Astrocyte (in vitro differentiated cells and primary cell): Measurements from ENCODE around the gene CRYBB2. TPM values are rescaled to one million over a fixed set of nuclear protein-coding genes. Genes with fewer than 3 reads are reported as not detected.
"Not testable (repeated sequence)": the region's sequence is repeated elsewhere in the genome, so short reads cannot be mapped to it uniquely, and the experiment has no call there.

Experiments used
- DNase-seq: peaks from one replicate; pipeline ENCODE4 v3.0.0-alpha.2; 2010; ENCODE audit warnings: low read depth
- FAIRE-seq: peaks from 2 replicates; lab custom pipeline; 2011; peaks lifted over from hg19 to GRCh38; lab: Jason Lieb, UNC
- H2AFZ ChIP-seq: 2 replicates; pipeline ENCODE4 v1.6.0; 2012; ENCODE audit warnings: low read depth, low read length, inconsistent platforms
- H3K27ac ChIP-seq: 2 replicates; pipeline ENCODE4 v1.5.1; 2011; ENCODE audit warnings: low read depth, low read length, inconsistent platforms
- H3K27me3 ChIP-seq: 2 replicates; pipeline ENCODE4 v1.6.0; 2011; ENCODE audit warnings: low read length, inconsistent platforms; ENCODE audit not compliant: insufficient read depth
- H3K36me3 ChIP-seq: 2 replicates; pipeline ENCODE4 v1.5.1; 2011; ENCODE audit warnings: low read length, inconsistent platforms; ENCODE audit not compliant: insufficient read depth
- H3K4me1 ChIP-seq: 2 replicates; pipeline ENCODE4 v1.5.1; 2011; ENCODE audit warnings: low read length, inconsistent platforms; ENCODE audit not compliant: insufficient read depth
- H3K4me2 ChIP-seq: 2 replicates; pipeline ENCODE4 v1.6.0; 2012; ENCODE audit warnings: low read length, inconsistent platforms
- H3K4me3 ChIP-seq: 2 replicates; pipeline ENCODE4 v1.5.1; 2011; ENCODE audit warnings: low read depth, mild to moderate bottlenecking, low read length, inconsistent platforms; ENCODE audit not compliant: insufficient read depth
- H3K79me2 ChIP-seq: 2 replicates; pipeline ENCODE4 v1.6.0; 2012; ENCODE audit warnings: mild to moderate bottlenecking, low read length, inconsistent platforms; ENCODE audit not compliant: insufficient read depth
- H3K9ac ChIP-seq: 2 replicates; pipeline ENCODE4 v1.6.0; 2012; ENCODE audit warnings: mild to moderate bottlenecking, low read length, inconsistent platforms
- H3K9me3 ChIP-seq: 2 replicates; pipeline ENCODE4 v1.5.1; 2012; ENCODE audit warnings: low read depth, mild to moderate bottlenecking, low read length, inconsistent platforms; ENCODE audit not compliant: insufficient read depth
- H4K20me1 ChIP-seq: 2 replicates; pipeline ENCODE4 v1.6.0; 2012; ENCODE audit warnings: low read length, inconsistent platforms; ENCODE audit not compliant: insufficient read depth
- H3K27ac Mint-ChIP-seq: one replicate; pipeline ENCODE4 v1.8.0; 2021; ENCODE audit warnings: mild to moderate bottlenecking, mixed read lengths; ENCODE audit not compliant: unreplicated experiment
- H3K27me3 Mint-ChIP-seq: one replicate; pipeline ENCODE4 v1.8.0; 2021; ENCODE audit warnings: low read depth, mixed read lengths; ENCODE audit not compliant: unreplicated experiment
- H3K36me3 Mint-ChIP-seq: one replicate; pipeline ENCODE4 v1.8.0; 2021; ENCODE audit warnings: low read depth, mixed read lengths; ENCODE audit not compliant: unreplicated experiment
- H3K4me1 Mint-ChIP-seq: one replicate; pipeline ENCODE4 v1.8.0; 2021; ENCODE audit warnings: low read depth, mixed read lengths; ENCODE audit not compliant: unreplicated experiment
- H3K4me3 Mint-ChIP-seq: one replicate; pipeline ENCODE4 v1.8.0; 2021; ENCODE audit warnings: mild to moderate bottlenecking, moderate library complexity, mixed read lengths; ENCODE audit not compliant: unreplicated experiment
- H3K9me3 Mint-ChIP-seq: one replicate; pipeline ENCODE4 v1.8.0; 2021; ENCODE audit warnings: mild to moderate bottlenecking, mixed read lengths; ENCODE audit not compliant: unreplicated experiment
- total RNA-seq: library from RNA; stranded (reverse); gene quantifications from 2 replicates; pipeline ENCODE4 v1.2.1, GENCODE V29; 2021

CRYBB2 gene
- total RNA-seq, 1 donor from 2014 or later, result not detected

DNA sequence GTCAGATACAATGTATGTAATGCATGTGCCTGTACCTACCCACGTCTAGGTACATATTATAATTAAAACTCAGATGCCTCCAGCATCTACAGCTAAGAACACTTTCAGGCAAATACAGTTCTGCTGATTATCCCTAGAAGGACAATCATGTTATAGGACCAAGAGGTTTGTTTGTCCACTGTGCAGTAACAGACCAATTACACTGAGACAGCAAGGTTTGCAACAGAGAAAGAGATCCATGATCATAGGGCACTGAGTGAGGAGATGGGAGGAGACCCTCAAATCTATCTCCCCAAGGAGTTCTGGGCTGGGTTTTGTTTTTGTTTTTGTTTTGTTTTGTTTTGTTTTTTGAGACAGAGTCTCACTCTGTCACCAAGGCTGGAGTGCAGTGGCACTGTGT lies 49.5 kb downstream of the CRYBB2 start:
- H3K27me3 ChIP-seq, FAIRE-seq, H3K27ac ChIP-seq, H3K36me3 ChIP-seq, H3K4me1 Mint-ChIP-seq, DNase-seq, H4K20me1 ChIP-seq, H3K36me3 Mint-ChIP-seq, H3K4me1 ChIP-seq, H3K79me2 ChIP-seq, H3K4me3 ChIP-seq, H3K4me3 Mint-ChIP-seq, H3K4me2 ChIP-seq, H2AFZ ChIP-seq, H3K27ac Mint-ChIP-seq, H3K9me3 ChIP-seq, H3K9ac ChIP-seq: not testable (repeated sequence)
- peaks cover 26% of the 10 kb centered on the region for H3K9me3 Mint-ChIP-seq
- H3K27me3 Mint-ChIP-seq, result peaks cover 30% of the 10 kb centered on the region

DNA sequence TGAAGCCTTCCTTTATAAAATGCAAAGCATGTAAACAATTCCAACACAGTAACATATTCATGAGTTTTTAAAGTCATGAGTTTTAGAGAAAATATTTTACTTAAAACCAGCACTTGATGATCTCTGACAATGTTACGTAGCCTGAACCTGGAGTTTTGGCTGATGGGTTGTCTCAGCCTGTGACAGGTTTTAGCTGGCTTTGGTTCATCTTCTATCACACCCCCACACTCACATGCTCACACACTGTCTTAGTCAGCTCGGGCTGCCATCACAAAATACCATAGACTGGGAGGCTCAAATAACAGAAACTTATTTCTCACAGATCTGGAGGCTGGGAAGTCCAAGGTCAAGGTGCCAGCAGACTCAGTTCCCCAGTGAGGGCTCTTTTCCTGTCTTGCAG lies 50.6 kb downstream of the CRYBB2 start:
- not testable (repeated sequence) for DNase-seq, H3K9me3 ChIP-seq, H3K27ac Mint-ChIP-seq, H3K36me3 ChIP-seq, H3K27me3 ChIP-seq, H3K4me1 Mint-ChIP-seq, H3K79me2 ChIP-seq, H3K4me3 ChIP-seq, H4K20me1 ChIP-seq, H3K36me3 Mint-ChIP-seq, H3K27ac ChIP-seq, H3K4me1 ChIP-seq, H3K4me2 ChIP-seq, H3K4me3 Mint-ChIP-seq, H2AFZ ChIP-seq, FAIRE-seq, H3K9ac ChIP-seq
- Mint-ChIP-seq H3K9me3 (peaks cover 18% of the 10 kb centered on the region), H3K27me3 (peaks cover 29% of the 10 kb centered on the region)

DNA sequence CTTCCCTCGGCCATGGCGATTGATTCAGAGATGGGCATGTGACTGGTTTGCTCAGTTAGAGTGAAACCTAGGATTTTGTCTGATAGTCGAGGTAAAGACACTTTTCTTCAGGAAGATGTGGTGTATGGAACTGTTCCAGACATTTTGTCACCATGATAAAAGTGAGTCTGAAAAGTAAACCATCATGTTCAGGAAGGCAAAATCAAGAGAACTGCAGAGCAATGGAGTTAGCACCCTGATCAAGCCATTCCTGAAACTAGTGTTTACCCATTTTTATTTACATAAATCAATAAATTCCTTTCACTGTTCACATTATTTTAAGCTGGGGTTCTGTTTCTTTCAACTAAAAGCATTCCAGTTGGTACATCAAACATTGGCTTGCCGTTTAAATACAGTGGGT lies 53.8 kb downstream of the CRYBB2 start:
- H3K4me1 Mint-ChIP-seq, DNase-seq, H3K27ac Mint-ChIP-seq, H3K79me2 ChIP-seq, H3K4me1 ChIP-seq, H3K4me3 Mint-ChIP-seq, H3K36me3 Mint-ChIP-seq, H4K20me1 ChIP-seq, H3K27me3 ChIP-seq, FAIRE-seq, H3K9me3 ChIP-seq, H3K9ac ChIP-seq, H3K4me2 ChIP-seq, H3K27ac ChIP-seq, H3K36me3 ChIP-seq, H3K4me3 ChIP-seq, H2AFZ ChIP-seq: not testable (repeated sequence)
- Mint-ChIP-seq H3K27me3 (peaks cover 28% of the 10 kb centered on the region), H3K9me3 (peaks cover 16% of the 10 kb centered on the region)

DNA sequence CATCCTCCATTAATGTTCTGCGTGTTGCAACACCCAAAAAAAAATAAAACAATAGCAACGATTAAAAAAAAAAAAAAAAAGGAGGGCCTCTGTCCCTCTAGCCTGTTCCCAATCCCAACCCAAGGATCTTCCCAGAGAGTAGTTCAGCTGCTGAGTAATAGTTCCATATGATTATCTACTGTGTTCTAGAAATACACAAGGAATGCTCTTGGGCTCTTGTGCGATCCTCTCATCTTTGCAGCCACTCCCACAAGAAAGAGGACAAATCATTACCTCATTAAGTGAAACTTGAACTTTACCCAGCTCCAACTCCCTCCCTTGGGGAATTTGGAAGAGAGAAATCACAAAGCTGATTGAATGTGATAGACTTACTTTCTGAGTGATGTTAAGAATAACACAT lies 54.5 kb downstream of the CRYBB2 start:
- not testable (repeated sequence) for H4K20me1 ChIP-seq, H3K4me3 Mint-ChIP-seq, H2AFZ ChIP-seq, H3K4me3 ChIP-seq, H3K9ac ChIP-seq, DNase-seq, H3K36me3 Mint-ChIP-seq, H3K4me2 ChIP-seq, H3K4me1 ChIP-seq, H3K27ac Mint-ChIP-seq, H3K36me3 ChIP-seq, H3K9me3 ChIP-seq, H3K4me1 Mint-ChIP-seq, FAIRE-seq, H3K27me3 ChIP-seq, H3K27ac ChIP-seq, H3K79me2 ChIP-seq
- Mint-ChIP-seq H3K27me3 (peaks cover 26% of the 10 kb centered on the region), H3K9me3 (peaks cover 10% of the 10 kb centered on the region)

DNA sequence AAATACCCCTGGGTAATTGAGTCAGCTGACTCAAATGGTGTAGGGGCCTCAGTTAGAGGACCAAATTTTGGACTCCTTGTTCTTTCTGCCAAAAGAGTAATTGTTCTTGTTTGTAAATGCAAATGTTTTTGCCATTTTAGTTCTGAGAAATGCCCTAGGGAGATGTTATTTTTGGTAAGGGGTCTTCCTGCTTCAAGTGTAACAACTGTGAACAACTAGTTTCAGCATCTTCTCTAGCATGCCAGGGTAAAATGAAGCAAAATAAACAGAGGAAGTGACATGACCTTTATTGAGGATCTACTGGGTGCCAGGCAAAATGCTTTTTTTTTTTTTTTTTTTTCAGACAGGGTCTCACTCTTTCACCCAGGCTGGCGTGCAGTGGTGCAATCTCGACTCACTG lies 60.7 kb downstream of the CRYBB2 start:
- H3K4me2 ChIP-seq, H3K9me3 Mint-ChIP-seq, H3K36me3 Mint-ChIP-seq, H3K9ac ChIP-seq, H4K20me1 ChIP-seq, H3K4me1 Mint-ChIP-seq, DNase-seq, H3K9me3 ChIP-seq, H3K4me1 ChIP-seq, FAIRE-seq, H3K27ac ChIP-seq, H3K36me3 ChIP-seq, H2AFZ ChIP-seq, H3K27ac Mint-ChIP-seq, H3K4me3 ChIP-seq, H3K79me2 ChIP-seq, H3K4me3 Mint-ChIP-seq: not testable (repeated sequence)
- H3K27me3 Mint-ChIP-seq, result peaks cover 65% of the 10 kb centered on the region
- peaks cover 34% of the 10 kb centered on the region for H3K27me3 ChIP-seq
